ENCODE measurements around the gene OTUD7B.
A peak's percentile ranks its signal among the peaks of the same experiment; 100 is the strongest.
"Not testable (repeated sequence)": the region's sequence is repeated elsewhere in the genome, so short reads cannot be mapped to it uniquely, and the experiment has no call there.

Gene OTUD7B

GRCh38 chr1:150001415-150001814 is 9.1 kb downstream of the OTUD7B start:
- DNase-seq = no peak

GRCh38 chr1:149997585-149998262 is 12.8 kb downstream of the OTUD7B start:
- peak; percentile 55 for DNase-seq

- DNase-seq = peak; percentile 54
Measured at GRCh38 chr1:149995927-149996326, 14.6 kb downstream of the OTUD7B start.

GRCh38 chr1:149993764-149994163 is 16.8 kb downstream of the OTUD7B start:
- no peak for DNase-seq

- DNase-seq = no peak
Measured at GRCh38 chr1:149993181-149993580, 17.3 kb downstream of the OTUD7B start.

- no peak for DNase-seq
Measured at GRCh38 chr1:149987297-149987595, 23.3 kb downstream of the OTUD7B start.

GRCh38 chr1:149986486-149987296 is 23.8 kb downstream of the OTUD7B start:
- DNase-seq = no peak

- DNase-seq = no peak
Measured at GRCh38 chr1:149979972-149980540, 30.5 kb downstream of the OTUD7B start.

GRCh38 chr1:149979245-149979971 is 31.1 kb downstream of the OTUD7B start:
- no peak for DNase-seq

GRCh38 chr1:149978547-149979023 is 31.9 kb downstream of the OTUD7B start:
- DNase-seq = no peak

GRCh38 chr1:149977345-149977744 is 33.2 kb downstream of the OTUD7B start:
- no peak for DNase-seq

GRCh38 chr1:149972547-149972946 is 38.0 kb downstream of the OTUD7B start:
- DNase-seq = no peak

GRCh38 chr1:149967646-149968045 is 42.9 kb downstream of the OTUD7B start:
- DNase-seq = no peak

GRCh38 chr1:149967041-149967440 is 43.5 kb downstream of the OTUD7B start:
- no peak for DNase-seq

GRCh38 chr1:149966405-149966804 is 44.1 kb downstream of the OTUD7B start:
- no peak for DNase-seq

GRCh38 chr1:149965440-149965839 is 45.1 kb downstream of the OTUD7B start:
- DNase-seq = peak; percentile 23

GRCh38 chr1:149963358-149963757 is 47.2 kb downstream of the OTUD7B start:
- no peak for DNase-seq

- DNase-seq = no peak
Measured at GRCh38 chr1:149962736-149963135, 47.8 kb downstream of the OTUD7B start.

- DNase-seq = peak; percentile 72
Measured at GRCh38 chr1:149962039-149962647, 48.4 kb downstream of the OTUD7B start.

GRCh38 chr1:149957548-149957947 is 53.0 kb downstream of the OTUD7B start:
- DNase-seq = not testable (repeated sequence)

GRCh38 chr1:149949911-149950310 is 60.6 kb downstream of the OTUD7B start:
- DNase-seq = no peak

- DNase-seq = no peak
Measured at GRCh38 chr1:149945206-149945605, 65.3 kb downstream of the OTUD7B start.

GRCh38 chr1:149942885-149943284 is 67.6 kb downstream of the OTUD7B start:
- no peak for DNase-seq
